H4 (cell line): Measurements from ENCODE around the gene CDK12. TPM values are rescaled to one million over a fixed set of nuclear protein-coding genes. Genes with fewer than 3 reads are reported as not detected.
A peak's percentile ranks its signal among the peaks of the same experiment; 100 is the strongest.

Experiments
- DNase-seq: peaks from one replicate; pipeline ENCODE4 v3.0.0-alpha.2; 2015; ENCODE audit warnings: low spot score
- total RNA-seq: library from RNA; depleted of rRNA; stranded (reverse); fragments of >200 nt; shearing (Covaris generic); gene quantifications from 2 replicates; pipeline ENCODE4 v1.2.3, GENCODE V29; 2014

The CDK12 gene
- total RNA-seq, 1 experiment from 2014 or later = 16.4 TPM

GRCh38 chr17:39548494-39549225, 87.4 kb downstream of the CDK12 start:
- no peak for DNase-seq

GRCh38 chr17:39549747-39550573, 88.7 kb downstream of the CDK12 start:
- DNase-seq = no peak

- no peak for DNase-seq
Measured at GRCh38 chr17:39551879-39552278, 90.6 kb downstream of the CDK12 start.

GRCh38 chr17:39553341-39553945, 92.2 kb downstream of the CDK12 start:
- DNase-seq = no peak

GRCh38 chr17:39555368-39555767, 94.1 kb downstream of the CDK12 start:
- no peak for DNase-seq

- DNase-seq = no peak
Measured at GRCh38 chr17:39556423-39556822, 95.1 kb downstream of the CDK12 start.

- DNase-seq = no peak
Measured at GRCh38 chr17:39562395-39562794, 101.1 kb downstream of the CDK12 start.

- DNase-seq = no peak
Measured at GRCh38 chr17:39562976-39563375, 101.7 kb downstream of the CDK12 start.

GRCh38 chr17:39563476-39563875, 102.2 kb downstream of the CDK12 start:
- DNase-seq = no peak

- DNase-seq = no peak
Measured at GRCh38 chr17:39564211-39564848, 103.0 kb downstream of the CDK12 start.

- no peak for DNase-seq
Measured at GRCh38 chr17:39566094-39566850, 105.0 kb downstream of the CDK12 start.

GRCh38 chr17:39568702-39569101, 107.4 kb downstream of the CDK12 start:
- no peak for DNase-seq

GRCh38 chr17:39569126-39569525, 107.8 kb downstream of the CDK12 start:
- DNase-seq = no peak

- no peak for DNase-seq
Measured at GRCh38 chr17:39572121-39572520, 110.8 kb downstream of the CDK12 start.

- peak; percentile 26 for DNase-seq
Measured at GRCh38 chr17:39573447-39574298, 112.4 kb downstream of the CDK12 start.

GRCh38 chr17:39576187-39576586, 114.9 kb downstream of the CDK12 start:
- no peak for DNase-seq

- DNase-seq = no peak
Measured at GRCh38 chr17:39578272-39578671, 117.0 kb downstream of the CDK12 start.

- no peak for DNase-seq
Measured at GRCh38 chr17:39579318-39580081, 118.2 kb downstream of the CDK12 start.

- no peak for DNase-seq
Measured at GRCh38 chr17:39580082-39580468, 118.8 kb downstream of the CDK12 start.
